NT2/D1 (cell line): ENCODE measurements around the gene AHNAK2.

Experiments
- YY1 ChIP-seq: IDR thresholded peaks from 2 replicates; pipeline ENCODE4 v1.6.1; 2011; ENCODE audit not compliant: insufficient read length, insufficient read depth
- ZNF274 ChIP-seq: IDR thresholded peaks from 2 replicates; pipeline ENCODE4 v1.6.1; 2011; ENCODE audit warnings: mild to moderate bottlenecking, low read depth, low read length

DNA sequence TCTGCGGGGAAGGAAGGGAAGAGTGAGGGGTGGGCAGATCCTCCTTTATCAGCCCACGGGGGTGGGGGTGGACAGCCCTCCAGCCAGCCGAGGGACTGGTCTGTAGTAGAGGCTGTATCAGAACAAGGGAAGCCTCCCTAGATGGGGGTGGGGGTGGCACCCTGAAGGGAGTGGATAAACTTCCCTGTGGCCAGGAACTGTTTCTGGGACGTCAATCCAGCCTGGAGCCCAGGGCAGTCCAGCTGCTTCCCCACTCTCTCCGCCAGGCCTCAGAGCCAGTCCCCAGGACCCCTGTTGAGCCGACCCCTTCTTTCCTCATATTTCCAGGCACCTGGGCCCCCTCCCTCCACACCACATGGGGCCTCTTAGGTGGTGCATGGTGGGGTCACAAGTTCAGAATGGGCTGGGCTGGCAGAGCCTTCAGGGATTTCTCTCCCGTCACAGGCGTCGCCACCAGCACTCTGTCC, 46.8 kb downstream of the AHNAK2 start:
- TF ChIP-seq YY1 (no peak), ZNF274 (no peak)
